GM23248 (cell line): ENCODE data around the gene ELAC2. TPM values are rescaled to one million over a fixed set of nuclear protein-coding genes. Genes with fewer than 3 reads are reported as not detected.

Experiments used
- DNase-seq: peaks from one replicate; pipeline ENCODE4 v3.0.0-alpha.2; 2015
- H2AFZ ChIP-seq: fragments of 200-600 bp; sonication (generic); 2 replicates; pipeline ENCODE4 v1.6.1; 2016; ENCODE audit warnings: antibody characterized with exemption
- H3F3A ChIP-seq: fragments of 200-600 bp; sonication (generic); 2 replicates; pipeline ENCODE4 v1.6.1; 2016; ENCODE audit warnings: mild to moderate bottlenecking, antibody characterized with exemption, mixed run types; ENCODE audit not compliant: insufficient read depth
- H3K27ac ChIP-seq: fragments of 200-600 bp; sonication (generic); 2 replicates; pipeline ENCODE4 v1.5.1; 2016; ENCODE audit warnings: mild to moderate bottlenecking
- H3K27me3 ChIP-seq: fragments of 200-600 bp; sonication (generic); replicated peaks from 2 replicates; pipeline ENCODE4 v1.6.1; 2016; ENCODE audit warnings: mild to moderate bottlenecking; ENCODE audit not compliant: insufficient read depth
- H3K36me3 ChIP-seq: fragments of 200-600 bp; sonication (generic); 2 replicates; pipeline ENCODE4 v1.6.1; 2016; ENCODE audit warnings: low read depth, mild to moderate bottlenecking
- H3K4me1 ChIP-seq: fragments of 200-600 bp; sonication (generic); 2 replicates; pipeline ENCODE4 v1.6.1; 2016; ENCODE audit warnings: mild to moderate bottlenecking; ENCODE audit not compliant: insufficient read depth
- H3K4me2 ChIP-seq: fragments of 200-600 bp; sonication (generic); one replicate; pipeline ENCODE4 v1.6.1; 2016; ENCODE audit warnings: mild to moderate bottlenecking; ENCODE audit not compliant: unreplicated experiment
- H3K4me3 ChIP-seq: fragments of 200-600 bp; sonication (generic); 2 replicates; pipeline ENCODE4 v1.5.1; 2016; ENCODE audit warnings: mild to moderate bottlenecking
- H3K79me2 ChIP-seq: fragments of 200-600 bp; sonication (generic); 2 replicates; pipeline ENCODE4 v1.6.1; 2016; ENCODE audit warnings: mild to moderate bottlenecking; ENCODE audit not compliant: insufficient read depth
- H3K9ac ChIP-seq: fragments of 200-600 bp; sonication (generic); 2 replicates; pipeline ENCODE4 v1.6.1; 2016; ENCODE audit warnings: mild to moderate bottlenecking
- H3K9me2 ChIP-seq: fragments of 200-600 bp; sonication (generic); 2 replicates; pipeline ENCODE4 v1.6.1; 2016; ENCODE audit warnings: mixed run types, mild to moderate bottlenecking, moderate library complexity; ENCODE audit not compliant: insufficient read depth
- H3K9me3 ChIP-seq: fragments of 200-600 bp; sonication (generic); one replicate; pipeline ENCODE4 v1.6.1; 2017; ENCODE audit warnings: low read depth
- H4K20me1 ChIP-seq: fragments of 200-600 bp; sonication (generic); 2 replicates; pipeline ENCODE4 v1.6.0; 2016; ENCODE audit not compliant: insufficient read depth
- EZH2 ChIP-seq: fragments of 200-600 bp; sonication (generic); IDR thresholded peaks from 2 replicates; pipeline ENCODE4 v1.6.1; 2018; ENCODE audit warnings: antibody characterized with exemption, mild to moderate bottlenecking; ENCODE audit not compliant: insufficient read depth, poor library complexity, severe bottlenecking
- EZH2phosphoT487 ChIP-seq: fragments of 200-600 bp; sonication (generic); IDR thresholded peaks from 2 replicates; pipeline ENCODE4 v1.6.1; 2018; ENCODE audit warnings: antibody characterized with exemption, moderate library complexity, mild to moderate bottlenecking, low read depth; ENCODE audit not compliant: insufficient read depth
- WGBS, 2 experiments: methylation state at CpG; one replicate each; pipeline ENCODE4 v1.1.6; 2015 to 2017; ENCODE audit warnings: low lambda C conversion rate in 2 of 2, low coverage in 1 of 2; ENCODE audit errors: missing lambda C conversion rate in 2 of 2; 5-methylcytosine and 5-hydroxymethylcytosine counted together
- in situ Hi-C: fragments of 300-500 bp; cut with MboI; formaldehyde crosslinking; loops from 2 replicates; pipeline ENCODE4 v1.15.0; 2020
- polyA plus RNA-seq: library from polyadenylated mRNA; unstranded; fragments of >200 nt; fragmentation: Nextera tagmentation; extraction: Ambion mirVana; gene quantifications from 2 replicates; pipeline ENCODE4 v1.2.1, GENCODE V29; 2016
- total RNA-seq: library from RNA; depleted of rRNA; stranded (reverse); fragments of >200 nt; shearing (Covaris generic); gene quantifications from 2 replicates; pipeline ENCODE4 v1.2.3, GENCODE V29; 2014

ELAC2 gene
- total and polyA plus RNA-seq, 2 experiments from 2014 or later, result 42.2 to 66.5 TPM

DNA sequence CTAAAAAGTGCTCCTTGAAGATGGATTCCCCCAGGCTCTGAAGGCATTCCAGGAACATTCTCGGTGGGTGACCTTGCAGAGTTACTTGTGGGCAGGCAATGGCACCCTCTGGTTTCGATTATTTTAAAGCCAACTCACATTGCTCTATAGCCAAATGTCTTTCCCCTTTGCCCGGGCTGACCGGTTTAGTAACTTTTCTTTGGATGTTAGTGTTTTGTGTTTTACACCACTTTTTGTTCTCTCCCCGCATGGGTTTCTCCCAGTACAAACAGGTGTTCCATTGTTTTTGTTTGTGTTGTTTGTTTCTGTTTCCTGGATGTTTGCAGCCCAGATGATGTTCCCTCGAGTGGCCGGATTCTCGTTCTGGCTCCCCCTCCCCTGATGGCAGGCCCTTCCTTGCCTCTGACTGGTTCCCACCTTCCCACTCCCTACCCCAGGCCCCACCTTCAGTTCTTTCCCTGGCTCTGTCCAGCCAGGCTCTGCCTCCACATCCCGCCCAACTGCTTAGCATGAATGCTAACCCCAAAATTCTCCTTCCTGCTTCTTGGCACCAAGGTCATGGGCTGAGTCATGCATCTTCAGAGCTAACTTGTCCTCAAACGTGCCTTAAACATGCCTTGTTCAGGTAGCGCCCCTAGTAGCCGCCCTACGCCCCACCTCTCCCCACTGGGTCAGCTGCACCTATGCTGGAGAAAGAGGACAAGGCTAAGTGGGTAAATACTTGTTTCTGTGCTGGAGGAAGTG, 40.6 kb downstream of the ELAC2 start:
- Histone ChIP-seq H3K4me3 (no peak overlapping the region), H2AFZ (no peak overlapping the region), H3F3A (0 out of 2 replicates have a peak, but pooled peaks cover 7% of the 10 kb centered on the region), H3K9me2 (no peaks in the 10 kb centered on the region), H3K27me3 (no peaks in the 10 kb centered on the region), H3K4me2 (no peak overlapping the region), H3K9me3 (no peaks in the 10 kb centered on the region), H3K9ac (no peak overlapping the region), H3K4me1 (peaks cover 15% of the 10 kb centered on the region), H3K79me2 (no peaks in the 10 kb centered on the region), H4K20me1 (no peaks in the 10 kb centered on the region), H3K36me3 (no peaks in the 10 kb centered on the region), H3K27ac (no peak overlapping the region)
- in situ Hi-C loops, result loop anchor here (25.0 kb wide), 1 partner anchor 715 kb away; no protein-coding TSS in a partner anchor
- DNase-seq, result peak; percentile 31
- 82 to 83% methylated on average over 13 of the region's 13 CpGs for WGBS, 2 experiments
- TF ChIP-seq EZH2phosphoT487, result no peak
- TF ChIP-seq EZH2, result no peak

DNA sequence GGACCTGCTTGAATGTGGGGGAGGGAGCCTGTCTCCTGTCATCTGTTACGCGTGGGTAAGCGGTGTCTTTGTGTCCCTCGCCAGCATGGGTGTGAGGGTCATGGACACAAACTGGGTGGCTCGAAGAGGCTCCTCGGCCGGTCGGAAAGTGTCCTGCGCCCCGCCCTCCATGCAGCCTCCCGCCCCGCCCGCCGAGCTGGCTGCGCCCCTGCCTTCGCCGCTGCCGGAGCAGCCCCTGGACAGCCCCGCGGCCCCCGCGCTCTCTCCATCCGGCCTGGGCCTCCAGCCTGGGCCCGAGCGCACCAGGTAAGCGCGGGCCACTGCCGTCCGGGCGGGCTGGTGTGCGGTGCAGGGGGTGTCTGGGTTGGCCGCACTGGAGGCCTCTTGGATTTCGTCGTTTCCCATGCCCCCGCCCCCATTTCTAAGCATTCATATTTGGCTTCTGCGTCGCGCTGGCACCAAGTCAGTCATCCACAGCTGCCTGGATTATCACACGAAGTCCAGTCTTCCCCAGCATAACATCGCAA, 43.8 kb downstream of the ELAC2 start:
- in situ Hi-C loops, result no loop called here
- peak; percentile 26 for DNase-seq
- TF ChIP-seq EZH2 (no peak), EZH2phosphoT487 (no peak)
- Histone ChIP-seq H3K36me3 (no peaks in the 10 kb centered on the region), H3K4me2 (peak overlapping the region; percentile 80), H3K4me3 (peak overlapping the region; percentile 60), H3K9ac (0 out of 2 replicates have a peak overlapping the region, but pooled peaks have one; percentile 28), H3K4me1 (0 out of 2 replicates have a peak, but pooled peaks cover 6% of the 10 kb centered on the region), H3K27me3 (no peaks in the 10 kb centered on the region; the same call in 1 of the 2 replicates), H4K20me1 (no peaks in the 10 kb centered on the region), H3K9me3 (no peaks in the 10 kb centered on the region), H2AFZ (peak overlapping the region; percentile 88), H3K9me2 (no peaks in the 10 kb centered on the region), H3K27ac (no peak overlapping the region), H3F3A (no peaks in the 10 kb centered on the region), H3K79me2 (no peaks in the 10 kb centered on the region)
- WGBS, 2 experiments, result 8 to 14% methylated on average over 24 to 29 of the region's 40 CpGs

GRCh38 chr17:12973496-12974004, 44.3 kb downstream of the ELAC2 start:
- H2AFZ ChIP-seq, result peak overlapping the region; percentile 88
- no peaks in the 10 kb centered on the region for H3K9me2 ChIP-seq
- no peaks in the 10 kb centered on the region for H3K36me3 ChIP-seq
- no peaks in the 10 kb centered on the region; the same call in 1 of the 2 replicates for H3K27me3 ChIP-seq
- no peak for TF ChIP-seq EZH2phosphoT487
- no peak for TF ChIP-seq EZH2
- WGBS, 2 experiments, result 6 to 9% methylated on average over 14 to 16 of the region's 16 CpGs
- no peaks in the 10 kb centered on the region for H4K20me1 ChIP-seq
- no peak overlapping the region for H3K27ac ChIP-seq
- no peaks in the 10 kb centered on the region for H3K9me3 ChIP-seq
- peak overlapping the region; percentile 60 for H3K4me3 ChIP-seq
- DNase-seq, result peak; percentile 39
- 0 out of 2 replicates have a peak overlapping the region, but pooled peaks have one; percentile 28 for H3K9ac ChIP-seq
- H3K79me2 ChIP-seq, result no peaks in the 10 kb centered on the region
- 0 out of 2 replicates have a peak, but pooled peaks cover 6% of the 10 kb centered on the region for H3K4me1 ChIP-seq
- peak overlapping the region; percentile 80 for H3K4me2 ChIP-seq
- in situ Hi-C loops, result no loop called here
- no peaks in the 10 kb centered on the region for H3F3A ChIP-seq

GRCh38 chr17:12967962-12968361, 49.9 kb downstream of the ELAC2 start:
- in situ Hi-C loops, result no loop called here
- 67 to 70% methylated on average over 11 of the region's 11 CpGs for WGBS, 2 experiments

More at GRCh38 chr17:12967962-12968361, 49.9 kb downstream of the ELAC2 start:
- Histone ChIP-seq H3K27ac (no peak overlapping the region), H3K36me3 (no peaks in the 10 kb centered on the region), H3F3A (no peaks in the 10 kb centered on the region), H3K9me2 (no peaks in the 10 kb centered on the region), H3K4me1 (no peaks in the 10 kb centered on the region), H3K4me3 (no peak overlapping the region), H3K4me2 (no peak overlapping the region), H3K79me2 (no peaks in the 10 kb centered on the region), H2AFZ (no peak overlapping the region), H3K9ac (no peak overlapping the region), H3K27me3 (no peaks in the 10 kb centered on the region; the same call in 1 of the 2 replicates), H3K9me3 (no peaks in the 10 kb centered on the region), H4K20me1 (no peaks in the 10 kb centered on the region)
- no peak for DNase-seq
- TF ChIP-seq EZH2phosphoT487 (no peak), EZH2 (no peak)
